ENCODE results near the gene KLHL26. TPM values are rescaled to one million over a fixed set of nuclear protein-coding genes. Genes with fewer than 3 reads are reported as not detected.

KLHL26 gene
- total RNA-seq, 4 donors from 2014 or later: 13.4 to 20.2 (median 15.9) TPM

DNA sequence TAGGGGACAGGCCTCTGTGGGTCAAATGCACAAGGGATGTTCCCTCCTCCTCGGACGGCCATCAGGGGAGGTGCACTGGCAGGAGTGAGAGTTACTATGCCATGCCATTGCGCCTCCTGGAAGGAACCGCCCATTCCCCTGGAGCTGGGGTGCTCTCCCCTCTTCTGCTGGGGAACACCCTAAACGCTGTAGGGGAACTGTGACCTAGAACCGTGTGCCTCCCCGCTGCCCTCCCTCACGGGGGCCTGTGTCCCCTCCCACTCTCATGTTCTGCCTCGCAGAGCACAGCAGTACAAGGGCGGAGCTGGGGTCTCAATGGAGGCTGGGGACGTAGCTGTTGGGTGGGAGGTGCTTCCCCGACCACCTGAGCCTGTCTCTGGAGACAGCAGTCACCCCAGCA lies 29.5 kb downstream of the KLHL26 start:
- H3K9me3 ChIP-seq: no peaks in the 10 kb centered on the region
- no peaks in the 10 kb centered on the region for H3K27me3 ChIP-seq
- TF ChIP-seq, protein P1, sequence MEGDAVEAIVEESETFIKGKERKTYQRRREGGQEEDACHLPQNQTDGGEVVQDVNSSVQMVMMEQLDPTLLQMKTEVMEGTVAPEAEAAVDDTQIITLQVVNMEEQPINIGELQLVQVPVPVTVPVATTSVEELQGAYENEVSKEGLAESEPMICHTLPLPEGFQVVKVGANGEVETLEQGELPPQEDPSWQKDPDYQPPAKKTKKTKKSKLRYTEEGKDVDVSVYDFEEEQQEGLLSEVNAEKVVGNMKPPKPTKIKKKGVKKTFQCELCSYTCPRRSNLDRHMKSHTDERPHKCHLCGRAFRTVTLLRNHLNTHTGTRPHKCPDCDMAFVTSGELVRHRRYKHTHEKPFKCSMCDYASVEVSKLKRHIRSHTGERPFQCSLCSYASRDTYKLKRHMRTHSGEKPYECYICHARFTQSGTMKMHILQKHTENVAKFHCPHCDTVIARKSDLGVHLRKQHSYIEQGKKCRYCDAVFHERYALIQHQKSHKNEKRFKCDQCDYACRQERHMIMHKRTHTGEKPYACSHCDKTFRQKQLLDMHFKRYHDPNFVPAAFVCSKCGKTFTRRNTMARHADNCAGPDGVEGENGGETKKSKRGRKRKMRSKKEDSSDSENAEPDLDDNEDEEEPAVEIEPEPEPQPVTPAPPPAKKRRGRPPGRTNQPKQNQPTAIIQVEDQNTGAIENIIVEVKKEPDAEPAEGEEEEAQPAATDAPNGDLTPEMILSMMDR (IDR thresholded peaks at IDR 0.05): no peak
- no peak for TF ChIP-seq POLR2A (IDR thresholded peaks at IDR 0.05)
- peaks cover 4 to 14% of the 10 kb centered on the region in 2 donors for H3K4me1 ChIP-seq
- peak overlapping the region in 2 of 3 donors; percentile 7 to 36 for H3K27ac ChIP-seq
- DNase-seq: peak in 1 of 2 donors; percentile 42
- peaks cover 22 to 29% of the 10 kb centered on the region in 2 donors for H3K36me3 ChIP-seq
- WGBS, 2 donors: 52 to 53% methylated on average over 6 to 12 of the region's 12 CpGs
- no peak overlapping the region for H3K4me3 ChIP-seq (replicated peaks in 1 of 3)
- intact Hi-C loops (cut with DNase I): no loop called here

DNA sequence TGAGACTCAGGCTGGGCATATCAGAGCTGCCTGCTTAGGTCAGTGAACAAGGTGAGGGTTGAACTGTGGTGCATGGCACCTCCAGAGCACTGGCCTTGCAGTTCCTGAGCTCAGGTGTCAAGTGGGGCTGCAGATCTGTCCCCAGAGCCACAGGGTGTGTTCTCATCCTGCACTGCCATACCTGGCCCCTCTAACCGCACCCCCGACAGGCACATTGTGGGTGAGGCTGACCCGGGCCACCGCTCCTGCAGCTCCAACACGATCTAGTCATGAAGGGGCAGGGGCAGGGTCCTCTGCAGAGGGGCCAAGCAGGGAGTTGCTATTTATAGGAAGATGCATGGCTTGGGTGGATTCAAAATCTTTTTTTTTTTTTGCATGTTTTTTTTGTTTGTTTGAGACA lies 30.0 kb downstream of the KLHL26 start:
- Histone ChIP-seq H3K27ac (peak overlapping the region in 2 of 3 donors; percentile 7 to 36), H3K9me3 (no peaks in the 10 kb centered on the region), H3K4me3 (replicated peaks in 1 of 3) (no peak overlapping the region), H3K36me3 (peaks cover 22 to 29% of the 10 kb centered on the region in 2 donors), H3K4me1 (peaks cover 4 to 10% of the 10 kb centered on the region in 2 donors), H3K27me3 (no peaks in the 10 kb centered on the region)
- no peak for DNase-seq
- 62 to 74% methylated on average over 5 of the region's 5 CpGs for WGBS, 2 donors
- intact Hi-C loops (cut with DNase I): no loop called here
- TF ChIP-seq, protein P1 (IDR thresholded peaks at IDR 0.05): no peak
- TF ChIP-seq POLR2A (IDR thresholded peaks at IDR 0.05): no peak

DNA sequence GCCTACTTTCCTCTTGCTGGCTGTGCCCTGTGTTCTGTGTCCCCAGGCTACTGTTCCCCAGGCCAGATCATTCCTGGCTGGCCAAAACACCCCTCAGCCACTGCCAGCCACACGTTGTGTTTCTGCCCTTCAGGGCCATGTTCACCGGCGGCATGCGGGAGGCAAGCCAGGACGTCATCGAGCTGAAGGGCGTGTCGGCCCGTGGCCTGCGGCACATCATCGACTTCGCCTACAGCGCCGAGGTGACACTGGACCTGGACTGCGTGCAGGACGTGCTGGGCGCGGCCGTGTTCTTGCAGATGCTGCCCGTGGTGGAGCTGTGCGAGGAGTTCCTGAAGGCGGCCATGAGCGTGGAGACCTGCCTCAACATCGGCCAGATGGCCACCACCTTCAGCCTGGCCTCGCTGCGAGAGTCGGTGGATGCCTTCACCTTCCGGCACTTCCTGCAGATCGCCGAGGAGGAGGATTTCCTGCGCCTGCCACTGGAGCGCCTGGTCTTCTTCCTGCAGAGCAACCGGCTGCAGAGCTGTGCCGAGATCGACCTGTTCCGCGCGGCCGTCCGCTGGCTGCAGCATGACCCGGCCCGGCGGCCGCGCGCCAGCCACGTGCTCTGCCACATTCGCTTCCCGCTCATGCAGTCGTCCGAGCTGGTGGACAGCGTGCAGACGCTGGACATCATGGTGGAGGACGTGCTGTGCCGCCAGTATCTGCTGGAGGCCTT lies 30.9 kb downstream of the KLHL26 start:
- Histone ChIP-seq H3K27ac (no peak overlapping the region), H3K27me3 (no peaks in the 10 kb centered on the region), H3K4me1 (peaks cover 4 to 17% of the 10 kb centered on the region in 2 donors), H3K36me3 (peaks cover 22 to 29% of the 10 kb centered on the region in 2 donors), H3K4me3 (replicated peaks in 1 of 3) (no peak overlapping the region), H3K9me3 (no peaks in the 10 kb centered on the region)
- TF ChIP-seq, protein P1 (IDR thresholded peaks at IDR 0.05): no peak
- TF ChIP-seq POLR2A (IDR thresholded peaks at IDR 0.05): no peak
- DNase-seq: no peak
- intact Hi-C loops (cut with DNase I): no loop called here
- 94 to 96% methylated on average over 25 to 40 of the region's 55 CpGs for WGBS, 2 donors

- Histone ChIP-seq H3K4me1 (peaks cover 4 to 18% of the 10 kb centered on the region in 2 donors), H3K27me3 (no peaks in the 10 kb centered on the region), H3K27ac (no peak overlapping the region), H3K4me3 (replicated peaks in 1 of 3) (no peak overlapping the region), H3K9me3 (no peaks in the 10 kb centered on the region), H3K36me3 (peaks cover 22 to 29% of the 10 kb centered on the region in 2 donors)
- DNase-seq: no peak
- intact Hi-C loops (cut with DNase I): no loop called here
- WGBS, 2 donors: 88 to 98% methylated on average over 12 to 19 of the region's 38 CpGs
- TF ChIP-seq, protein P1 (IDR thresholded peaks at IDR 0.05): no peak
- no peak for TF ChIP-seq POLR2A (IDR thresholded peaks at IDR 0.05)
Measured at GRCh38 chr19:18668252-18668631, 31.4 kb downstream of the KLHL26 start.

DNA sequence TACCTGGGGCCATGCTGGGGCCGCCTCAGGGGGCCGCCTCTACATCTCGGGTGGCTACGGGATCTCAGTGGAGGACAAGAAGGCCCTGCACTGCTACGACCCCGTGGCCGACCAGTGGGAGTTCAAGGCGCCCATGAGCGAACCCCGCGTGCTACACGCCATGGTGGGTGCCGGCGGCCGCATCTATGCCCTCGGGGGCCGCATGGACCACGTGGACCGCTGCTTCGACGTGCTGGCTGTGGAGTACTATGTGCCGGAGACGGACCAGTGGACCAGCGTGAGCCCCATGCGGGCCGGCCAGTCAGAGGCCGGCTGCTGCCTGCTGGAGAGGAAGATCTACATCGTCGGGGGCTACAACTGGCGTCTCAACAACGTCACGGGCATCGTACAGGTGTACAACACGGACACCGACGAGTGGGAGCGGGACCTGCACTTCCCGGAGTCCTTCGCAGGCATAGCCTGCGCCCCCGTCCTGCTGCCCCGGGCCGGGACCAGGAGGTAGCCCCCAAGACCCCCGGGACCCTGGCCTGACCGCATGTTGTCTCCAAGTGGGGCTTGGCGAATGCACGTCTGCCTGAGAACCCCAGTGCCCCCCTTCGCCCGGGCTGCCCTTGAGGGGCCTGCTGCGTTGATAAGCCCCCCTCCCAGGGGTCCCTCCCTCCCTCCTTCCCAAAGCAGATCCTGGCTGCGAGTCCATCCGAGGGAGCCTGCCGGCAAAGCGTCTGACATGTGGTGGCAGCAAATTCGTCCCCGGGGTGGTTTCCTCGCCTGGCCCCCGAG lies 32.1 kb downstream of the KLHL26 start:
- TF ChIP-seq, protein P1 (IDR thresholded peaks at IDR 0.05): no peak
- no peak for TF ChIP-seq POLR2A (IDR thresholded peaks at IDR 0.05)
- DNase-seq: no peak
- intact Hi-C loops (cut with DNase I): no loop called here
- H3K4me3 ChIP-seq (replicated peaks in 1 of 3): no peak overlapping the region
- peaks cover 4 to 18% of the 10 kb centered on the region in 2 donors for H3K4me1 ChIP-seq
- H3K9me3 ChIP-seq: no peaks in the 10 kb centered on the region
- no peak overlapping the region for H3K27ac ChIP-seq
- no peaks in the 10 kb centered on the region for H3K27me3 ChIP-seq
- peaks cover 22 to 29% of the 10 kb centered on the region in 2 donors for H3K36me3 ChIP-seq
- 97 to 98% methylated on average over 24 to 37 of the region's 58 CpGs for WGBS, 2 donors

Measured in thyroid gland (tissue), 4 donors.